LNCaP clone FGC (cell line): ENCODE results near the gene SLC30A10.
"Not testable (repeated sequence)": the region's sequence is repeated elsewhere in the genome, so short reads cannot be mapped to it uniquely, and the experiment has no call there.

Experiments used
- DNase-seq: peaks from one replicate; pipeline ENCODE4 v3.0.0-alpha.2; 2011; ENCODE audit warnings: low read depth
- H3K4me3 ChIP-seq: 2 replicates; pipeline ENCODE4 v1.5.1; 2011; ENCODE audit warnings: mild to moderate bottlenecking, low read depth, low read length, control low read depth
- CTCF ChIP-seq: IDR thresholded peaks from 2 replicates; pipeline ENCODE4 v1.5.1; 2012; ENCODE audit warnings: mild to moderate bottlenecking; ENCODE audit not compliant: control insufficient read depth, insufficient read depth; ENCODE audit errors: extremely low read depth

Gene SLC30A10

GRCh38 chr1:219913005-219913770 lies 15.2 kb downstream of the SLC30A10 start:
- H3K4me3 ChIP-seq = no peak overlapping the region
- TF ChIP-seq CTCF = no peak
- no peak for DNase-seq

- no peak for TF ChIP-seq CTCF
- peak; percentile 47 for DNase-seq
- H3K4me3 ChIP-seq = no peak overlapping the region
Observed at GRCh38 chr1:219910716-219911115, 17.6 kb downstream of the SLC30A10 start.

- H3K4me3 ChIP-seq = no peak overlapping the region
- DNase-seq = no peak
- no peak for TF ChIP-seq CTCF
Observed at GRCh38 chr1:219909476-219909875, 18.9 kb downstream of the SLC30A10 start.

- DNase-seq = no peak
- no peak for TF ChIP-seq CTCF
- H3K4me3 ChIP-seq = no peak overlapping the region
Observed at GRCh38 chr1:219908170-219908569, 20.2 kb downstream of the SLC30A10 start.

- TF ChIP-seq CTCF = no peak
- DNase-seq = no peak
- no peak overlapping the region for H3K4me3 ChIP-seq
Observed at GRCh38 chr1:219907772-219908070, 20.6 kb downstream of the SLC30A10 start.

GRCh38 chr1:219906924-219907771 lies 21.2 kb downstream of the SLC30A10 start:
- H3K4me3 ChIP-seq = no peak overlapping the region
- DNase-seq = no peak
- no peak for TF ChIP-seq CTCF

- not testable (repeated sequence) for DNase-seq, H3K4me3 ChIP-seq
Observed at GRCh38 chr1:219906565-219906923, 21.8 kb downstream of the SLC30A10 start.
